HepG2 (cell line): ENCODE results near the gene CCDC28A.

Experiments
- AKAP8 ChIP-seq: sonication (generic); formaldehyde crosslinking; IDR thresholded peaks from 2 replicates; pipeline ENCODE4 v1.5.1; 2020; ENCODE audit warnings: mild to moderate bottlenecking, missing genetic modification reagents
- CHCHD3 ChIP-seq: sonication (generic); formaldehyde crosslinking; IDR thresholded peaks from 2 replicates; pipeline ENCODE4 v1.8.0; 2022; ENCODE audit warnings: mild to moderate bottlenecking, missing genetic modification reagents, moderate library complexity
- CTCF ChIP-seq: sonication (generic); formaldehyde crosslinking; IDR thresholded peaks from 2 replicates; pipeline ENCODE4 v1.5.0; 2020; ENCODE audit warnings: mild to moderate bottlenecking, missing genetic modification reagents, moderate library complexity
- GATAD2A ChIP-seq: IDR thresholded peaks from 2 replicates; pipeline ENCODE4 v1.6.1; 2016
- MAF1 ChIP-seq: sonication (generic); formaldehyde crosslinking; IDR thresholded peaks from 2 replicates; pipeline ENCODE4 v1.5.0; 2020; ENCODE audit warnings: missing genetic modification reagents, borderline replicate concordance
- POLR2AphosphoS5 ChIP-seq: IDR thresholded peaks from 2 replicates; pipeline ENCODE4 v1.6.1; 2012; ENCODE audit warnings: low read depth, low read length
- RFX5 ChIP-seq: IDR thresholded peaks from 2 replicates; pipeline ENCODE4 v1.6.1; 2011; ENCODE audit warnings: low read depth, low read length, improper control_type of control experiment
- SRF ChIP-seq: IDR thresholded peaks from 2 replicates; pipeline ENCODE4 v1.6.1; 2011; ENCODE audit warnings: mild to moderate bottlenecking, low read depth, low read length, moderate library complexity
- TCF7 ChIP-seq: sonication (generic); IDR thresholded peaks from 2 replicates; pipeline ENCODE4 v1.6.1; 2016; ENCODE audit warnings: antibody characterized with exemption, low read depth
- TP53 ChIP-seq: sonication (generic); formaldehyde crosslinking; conservative IDR thresholded peaks from 2 replicates; pipeline ENCODE4 v1.4.0; 2020; ENCODE audit warnings: missing genetic modification reagents
- ZNF274 ChIP-seq: sonication (generic); formaldehyde crosslinking; IDR thresholded peaks from 2 replicates; pipeline ENCODE4 v1.5.1; 2020; ENCODE audit warnings: mild to moderate bottlenecking, missing genetic modification reagents
- ZNF44 ChIP-seq: sonication (generic); formaldehyde crosslinking; IDR thresholded peaks from 2 replicates; pipeline ENCODE4 v1.5.1; 2020; ENCODE audit warnings: mild to moderate bottlenecking, missing genetic modification reagents
- ZNF549 ChIP-seq: sonication (generic); formaldehyde crosslinking; IDR thresholded peaks from 2 replicates; pipeline ENCODE4 v1.5.0; 2020; ENCODE audit warnings: missing genetic modification reagents
- ZNF652 ChIP-seq: IDR thresholded peaks from 2 replicates; pipeline ENCODE4 v1.6.1; 2016; ENCODE audit warnings: low read depth, borderline replicate concordance

- no peak for TF ChIP-seq RFX5
- no peak for TF ChIP-seq SRF
- TF ChIP-seq ZNF44 (CRISPR knock-in tag) = no peak
- no peak for TF ChIP-seq CHCHD3 (CRISPR knock-in tag)
- no peak for TF ChIP-seq CTCF (CRISPR knock-in tag)
- TF ChIP-seq TP53 (CRISPR knock-in tag) = no peak
- no peak for TF ChIP-seq ZNF274
- no peak for TF ChIP-seq POLR2AphosphoS5
- TF ChIP-seq GATAD2A (CRISPR knock-in tag) = no peak
- no peak for TF ChIP-seq MAF1
- no peak for TF ChIP-seq TCF7
- no peak for TF ChIP-seq ZNF549 (CRISPR knock-in tag)
- TF ChIP-seq ZNF652 = no peak
- no peak for TF ChIP-seq AKAP8 (CRISPR knock-in tag)
Measured at GRCh38 chr6:138785980-138786379, 12.4 kb downstream of the CCDC28A start.
